Fibroblast of villous mesenchyme (primary cell): ENCODE data around the gene GNB1. TPM values are rescaled to one million over a fixed set of nuclear protein-coding genes. Genes with fewer than 3 reads are reported as not detected.

Experiments
- DNase-seq: peaks from one replicate; pipeline ENCODE4 v3.0.0-alpha.2; 2010; ENCODE audit warnings: low read depth
- H3K4me3 ChIP-seq: 2 replicates; pipeline ENCODE4 v1.5.1; 2011; ENCODE audit warnings: low read depth, mild to moderate bottlenecking, low read length
- total RNA-seq: library from RNA; depleted of rRNA; stranded (reverse); fragments of >200 nt; gene quantifications from 2 replicates; pipeline ENCODE4 v1.2.3, GENCODE V29; 2012
- TF ChIP-seq, protein P1 (sequence below): IDR thresholded peaks from 2 replicates; pipeline ENCODE4 v1.5.1; 2012; ENCODE audit warnings: low read depth, mild to moderate bottlenecking, low read length; ENCODE audit not compliant: insufficient read depth

The GNB1 gene
- total RNA-seq, 1 donor, result 124 TPM

GRCh38 chr1:1926886-1927660 is 36.2 kb upstream of the GNB1 start:
- DNase-seq, result no peak
- TF ChIP-seq, protein P1, sequence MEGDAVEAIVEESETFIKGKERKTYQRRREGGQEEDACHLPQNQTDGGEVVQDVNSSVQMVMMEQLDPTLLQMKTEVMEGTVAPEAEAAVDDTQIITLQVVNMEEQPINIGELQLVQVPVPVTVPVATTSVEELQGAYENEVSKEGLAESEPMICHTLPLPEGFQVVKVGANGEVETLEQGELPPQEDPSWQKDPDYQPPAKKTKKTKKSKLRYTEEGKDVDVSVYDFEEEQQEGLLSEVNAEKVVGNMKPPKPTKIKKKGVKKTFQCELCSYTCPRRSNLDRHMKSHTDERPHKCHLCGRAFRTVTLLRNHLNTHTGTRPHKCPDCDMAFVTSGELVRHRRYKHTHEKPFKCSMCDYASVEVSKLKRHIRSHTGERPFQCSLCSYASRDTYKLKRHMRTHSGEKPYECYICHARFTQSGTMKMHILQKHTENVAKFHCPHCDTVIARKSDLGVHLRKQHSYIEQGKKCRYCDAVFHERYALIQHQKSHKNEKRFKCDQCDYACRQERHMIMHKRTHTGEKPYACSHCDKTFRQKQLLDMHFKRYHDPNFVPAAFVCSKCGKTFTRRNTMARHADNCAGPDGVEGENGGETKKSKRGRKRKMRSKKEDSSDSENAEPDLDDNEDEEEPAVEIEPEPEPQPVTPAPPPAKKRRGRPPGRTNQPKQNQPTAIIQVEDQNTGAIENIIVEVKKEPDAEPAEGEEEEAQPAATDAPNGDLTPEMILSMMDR, result no peak

GRCh38 chr1:1926346-1926811 is 35.5 kb upstream of the GNB1 start:
- TF ChIP-seq, protein P1, result no peak
- DNase-seq, result no peak
- H3K4me3 ChIP-seq, result no peak overlapping the region

More at GRCh38 chr1:1926886-1927660, 36.2 kb upstream of the GNB1 start:
- H3K4me3 ChIP-seq, result no peak overlapping the region

DNA sequence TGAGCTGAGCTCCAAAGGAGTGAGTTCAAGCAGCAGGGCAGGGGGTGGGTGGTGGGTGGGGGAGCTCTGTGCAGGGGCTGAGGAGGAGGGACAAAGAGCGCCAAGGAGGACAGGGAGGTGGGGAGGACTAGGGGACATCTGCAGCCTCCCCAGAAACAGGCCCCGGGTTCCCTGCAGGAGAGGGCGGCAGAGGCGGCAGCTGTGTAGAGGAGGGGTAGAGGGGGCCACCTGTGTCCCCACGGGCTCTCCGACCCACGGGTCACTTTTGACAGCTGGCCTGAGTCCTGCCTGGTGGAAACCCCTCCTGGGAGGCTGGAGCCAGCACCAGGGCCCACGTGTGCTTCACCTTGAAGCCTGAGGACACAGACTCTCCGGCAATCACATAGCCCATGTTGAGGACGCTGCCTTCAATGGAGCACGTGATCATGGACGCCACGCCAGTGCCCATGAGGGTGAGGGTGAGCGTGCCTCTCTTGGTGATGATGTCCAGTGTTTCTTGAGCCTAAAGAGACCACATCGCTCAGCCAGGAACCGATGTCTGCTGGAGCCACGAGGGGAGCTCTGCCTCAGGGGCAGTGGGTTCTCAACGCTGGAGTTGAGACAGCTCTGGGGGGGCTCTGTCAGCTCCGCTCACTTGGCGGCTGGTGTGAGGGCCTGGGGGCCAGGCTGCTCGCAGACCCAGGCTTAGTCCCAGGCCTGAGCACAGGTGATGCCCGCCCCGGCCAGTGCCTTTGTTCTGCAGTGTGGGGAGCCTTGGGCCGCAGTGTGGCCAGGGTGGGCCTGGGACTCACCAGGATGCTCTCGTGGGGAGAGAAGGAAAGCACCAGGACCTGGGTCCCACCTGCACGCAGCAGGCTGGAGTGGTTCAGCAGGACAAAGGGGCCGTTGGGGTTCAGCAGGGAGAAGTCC is 34.8 kb upstream of the GNB1 start:
- TF ChIP-seq, protein P1, result no peak
- H3K4me3 ChIP-seq, result no peak overlapping the region
- no peak for DNase-seq

DNA sequence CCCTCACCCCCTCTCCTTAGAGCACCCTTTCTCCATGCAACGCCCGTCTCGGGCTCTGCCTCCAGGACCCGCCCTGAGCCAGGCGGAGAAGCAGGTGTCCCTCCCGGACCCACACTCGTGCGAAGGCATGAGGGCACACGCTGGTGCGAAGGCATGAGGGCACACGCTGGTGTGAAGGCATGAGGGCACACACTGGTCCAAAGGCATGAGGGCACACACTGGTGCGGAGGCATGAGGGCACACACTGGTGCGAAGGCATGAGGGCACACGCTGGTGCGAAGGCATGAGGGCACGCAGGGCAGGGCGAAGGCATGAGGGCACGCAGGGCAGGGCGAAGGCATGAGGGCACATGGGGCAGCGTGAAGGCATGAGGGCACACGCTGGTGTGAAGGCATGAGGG is 34.0 kb upstream of the GNB1 start:
- H3K4me3 ChIP-seq, result no peak overlapping the region
- no peak for DNase-seq
- TF ChIP-seq, protein P1, result no peak

DNA sequence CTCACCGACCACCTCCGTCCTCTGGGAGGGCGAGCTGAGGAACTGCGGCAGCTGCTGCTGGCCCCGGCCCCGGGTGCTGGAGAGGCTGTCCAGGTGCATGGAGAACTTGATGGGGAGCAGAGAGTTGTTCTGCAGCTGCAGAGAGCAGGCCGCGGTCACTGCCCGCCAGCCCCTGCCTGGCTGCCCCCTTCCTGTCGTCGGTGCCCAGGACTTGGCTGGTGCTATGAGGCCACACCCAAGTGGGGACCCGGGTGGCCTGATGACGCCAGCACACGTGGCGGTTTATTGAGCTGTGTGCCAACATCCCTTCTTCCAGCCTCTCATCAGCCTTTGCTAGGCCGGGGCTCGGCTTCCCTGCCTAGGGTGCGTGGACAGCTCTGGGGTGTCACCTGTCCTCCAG is 33.5 kb upstream of the GNB1 start:
- TF ChIP-seq, protein P1, result no peak
- no peak for DNase-seq
- no peak overlapping the region for H3K4me3 ChIP-seq

- TF ChIP-seq, protein P1, result no peak
- no peak overlapping the region for H3K4me3 ChIP-seq
- DNase-seq, result no peak
Measured at GRCh38 chr1:1922956-1923833, 32.3 kb upstream of the GNB1 start.
